ENCODE data around the gene SMG6. TPM values are rescaled to one million over a fixed set of nuclear protein-coding genes. Genes with fewer than 3 reads are reported as not detected.
"Not testable (repeated sequence)": the region's sequence is repeated elsewhere in the genome, so short reads cannot be mapped to it uniquely, and the experiment has no call there.

SMG6 gene
- total and polyA plus RNA-seq, 4 experiments from 2014 or later = 3.8 to 58.5 (median 30.6) TPM

GRCh38 chr17:2323629-2324314 is 20.2 kb upstream of the SMG6 start:
- Mint-ChIP-seq H3K27me3 (no peaks in the 10 kb centered on the region), H3K9me3 (no peaks in the 10 kb centered on the region), H3K4me3 (no peak overlapping the region), H3K27ac (peak overlapping the region in 1 of 7 donors; percentile 43), H3K36me3 (peaks cover 41 to 42% of the 10 kb centered on the region in 2 donors), H3K4me1 (peaks cover 0 to 2% (median under 1%) of the 10 kb centered on the region in 4 donors)
- CTCF ChIA-PET (ENCODE audit: partially characterized antibody) = no interaction called here
- no peak overlapping the region for H3K27ac ChIP-seq (ENCODE audit: low read depth, low read length)
- H3K27me3 ChIP-seq (ENCODE audit: insufficient read depth, low read length) = no peaks in the 10 kb centered on the region
- peaks cover 43% of the 10 kb centered on the region for H3K36me3 ChIP-seq (ENCODE audit: insufficient read depth, low read length)
- no peak for DNase-seq
- no peaks in the 10 kb centered on the region for H3K4me1 ChIP-seq (ENCODE audit: insufficient read depth, low read length)
- intact Hi-C loops (cut with micrococcal nuclease) = no loop called here
- no peak overlapping the region for H3K4me3 ChIP-seq (ENCODE audit: low read length in 2 of 2)
- H3K9me3 ChIP-seq (ENCODE audit: control insufficient read depth in 1 of 2, low read length in 2 of 2) = no peaks in the 10 kb centered on the region
- POLR2A ChIA-PET (ENCODE audit: partially characterized antibody) = no interaction called here

GRCh38 chr17:2321399-2321798 is 17.8 kb upstream of the SMG6 start:
- Histone ChIP-seq H3K36me3 (ENCODE audit: insufficient read depth, low read length) (peaks cover 35% of the 10 kb centered on the region), H3K4me1 (ENCODE audit: insufficient read depth, low read length) (no peaks in the 10 kb centered on the region), H3K4me3 (ENCODE audit: low read length in 2 of 2) (no peak overlapping the region), H3K27ac (ENCODE audit: low read depth, low read length) (no peak overlapping the region), H3K9me3 (ENCODE audit: control insufficient read depth in 1 of 2, low read length in 2 of 2) (no peaks in the 10 kb centered on the region), H3K27me3 (ENCODE audit: insufficient read depth, low read length) (no peaks in the 10 kb centered on the region)
- DNase-seq = no peak
- intact Hi-C loops (cut with micrococcal nuclease) = no loop called here
- POLR2A ChIA-PET (ENCODE audit: partially characterized antibody) = no interaction called here
- Mint-ChIP-seq H3K4me1 (peaks cover 0 to 2% (median under 1%) of the 10 kb centered on the region in 4 donors), H3K4me3 (no peak overlapping the region), H3K27ac (no peak overlapping the region), H3K9me3 (no peaks in the 10 kb centered on the region), H3K36me3 (peaks cover 35 to 40% of the 10 kb centered on the region in 2 donors), H3K27me3 (no peaks in the 10 kb centered on the region)
- CTCF ChIA-PET (ENCODE audit: partially characterized antibody) = interaction anchor here (0.7 kb wide), 1 partner anchor 61 kb away, joined by 3 read pairs; no protein-coding TSS in a partner anchor

GRCh38 chr17:2319051-2319450 is 15.5 kb upstream of the SMG6 start:
- no peaks in the 10 kb centered on the region for H3K27me3 Mint-ChIP-seq
- H3K36me3 Mint-ChIP-seq = peaks cover 20 to 22% of the 10 kb centered on the region in 2 donors
- Histone ChIP-seq H3K4me1 (ENCODE audit: insufficient read depth, low read length) (no peaks in the 10 kb centered on the region), H3K4me3 (ENCODE audit: low read length in 2 of 2) (no peak overlapping the region), H3K27ac (ENCODE audit: low read depth, low read length) (no peak overlapping the region), H3K36me3 (ENCODE audit: insufficient read depth, low read length) (peaks cover 14% of the 10 kb centered on the region), H3K9me3 (ENCODE audit: control insufficient read depth in 1 of 2, low read length in 2 of 2) (no peaks in the 10 kb centered on the region), H3K27me3 (ENCODE audit: insufficient read depth, low read length) (no peaks in the 10 kb centered on the region)
- ChIA-PET CTCF (ENCODE audit: partially characterized antibody) (no interaction called here), POLR2A (ENCODE audit: partially characterized antibody) (interaction anchor here (1.2 kb wide), 1 partner anchor 15 kb away, joined by 4 read pairs; the partner anchor contains the start of genes SMG6 and SRR)
- intact Hi-C loops (cut with micrococcal nuclease) = no loop called here
- no peak for DNase-seq
- H3K4me1 Mint-ChIP-seq = peaks cover 0 to 2% (median under 1%) of the 10 kb centered on the region in 4 donors
- H3K9me3 Mint-ChIP-seq = no peaks in the 10 kb centered on the region
- H3K27ac Mint-ChIP-seq = peak overlapping the region in 2 of 7 donors; percentile 6 to 66
- H3K4me3 Mint-ChIP-seq = no peak overlapping the region

GRCh38 chr17:2317796-2318195 is 14.2 kb upstream of the SMG6 start:
- Histone ChIP-seq H3K9me3 (ENCODE audit: control insufficient read depth in 1 of 2, low read length in 2 of 2) (no peaks in the 10 kb centered on the region), H3K27ac (ENCODE audit: low read depth, low read length) (no peak overlapping the region), H3K36me3 (ENCODE audit: insufficient read depth, low read length) (peaks cover 1% of the 10 kb centered on the region), H3K4me3 (ENCODE audit: low read length in 2 of 2) (no peak overlapping the region), H3K4me1 (ENCODE audit: insufficient read depth, low read length) (no peaks in the 10 kb centered on the region), H3K27me3 (ENCODE audit: insufficient read depth, low read length) (no peaks in the 10 kb centered on the region)
- Mint-ChIP-seq H3K4me1 (peaks cover 0 to 2% (median under 1%) of the 10 kb centered on the region in 4 donors), H3K36me3 (peaks cover 9% of the 10 kb centered on the region in 2 donors), H3K27me3 (no peaks in the 10 kb centered on the region), H3K9me3 (no peaks in the 10 kb centered on the region), H3K27ac (peak overlapping the region in 1 of 7 donors; percentile 53), H3K4me3 (no peak overlapping the region)
- ChIA-PET POLR2A (ENCODE audit: partially characterized antibody) (interaction anchor here (0.6 kb wide), 2 partner anchors 153 to 1529 kb away, joined by 3 to 4 read pairs; no protein-coding TSS in a partner anchor), CTCF (ENCODE audit: partially characterized antibody) (no interaction called here)
- no peak for DNase-seq
- intact Hi-C loops (cut with micrococcal nuclease) = no loop called here

GRCh38 chr17:2316916-2317205 is 13.3 kb upstream of the SMG6 start:
- H3K36me3 ChIP-seq (ENCODE audit: insufficient read depth, low read length); H3K9me3 ChIP-seq (ENCODE audit: control insufficient read depth in 1 of 2, low read length in 2 of 2); H3K27me3 Mint-ChIP-seq; H3K4me3 Mint-ChIP-seq; intact Hi-C loops (cut with micrococcal nuclease); H3K27ac Mint-ChIP-seq; DNase-seq; CTCF ChIA-PET (ENCODE audit: partially characterized antibody); H3K4me1 Mint-ChIP-seq; H3K27ac ChIP-seq (ENCODE audit: low read depth, low read length); H3K4me1 ChIP-seq (ENCODE audit: insufficient read depth, low read length); POLR2A ChIA-PET (ENCODE audit: partially characterized antibody); H3K36me3 Mint-ChIP-seq; H3K27me3 ChIP-seq (ENCODE audit: insufficient read depth, low read length); H3K9me3 Mint-ChIP-seq; H3K4me3 ChIP-seq (ENCODE audit: low read length in 2 of 2): not testable (repeated sequence)

GRCh38 chr17:2312736-2313135 is 9.2 kb upstream of the SMG6 start:
- Histone ChIP-seq H3K27me3 (ENCODE audit: insufficient read depth, low read length) (no peaks in the 10 kb centered on the region), H3K4me3 (ENCODE audit: low read length in 2 of 2) (no peak overlapping the region), H3K9me3 (ENCODE audit: control insufficient read depth in 1 of 2, low read length in 2 of 2) (no peaks in the 10 kb centered on the region), H3K4me1 (ENCODE audit: insufficient read depth, low read length) (no peaks in the 10 kb centered on the region), H3K36me3 (ENCODE audit: insufficient read depth, low read length) (no peaks in the 10 kb centered on the region), H3K27ac (ENCODE audit: low read depth, low read length) (no peak overlapping the region)
- DNase-seq = no peak
- Mint-ChIP-seq H3K4me3 (no peak overlapping the region), H3K9me3 (no peaks in the 10 kb centered on the region), H3K36me3 (no peaks in the 10 kb centered on the region), H3K27ac (no peak overlapping the region), H3K4me1 (peaks cover 0 to 7% (median 4%) of the 10 kb centered on the region in 4 donors), H3K27me3 (no peaks in the 10 kb centered on the region)
- CTCF ChIA-PET (ENCODE audit: partially characterized antibody) = no interaction called here
- POLR2A ChIA-PET (ENCODE audit: partially characterized antibody) = interaction anchor here (1.2 kb wide), 1 partner anchor 10 kb away, joined by 3 read pairs; no protein-coding TSS in a partner anchor
- intact Hi-C loops (cut with micrococcal nuclease) = no loop called here

GRCh38 chr17:2309338-2310154 is 6.0 kb upstream of the SMG6 start:
- H3K36me3 Mint-ChIP-seq = no peaks in the 10 kb centered on the region
- ChIA-PET CTCF (ENCODE audit: partially characterized antibody) (no interaction called here), POLR2A (ENCODE audit: partially characterized antibody) (no interaction called here)
- no peaks in the 10 kb centered on the region for H3K36me3 ChIP-seq (ENCODE audit: insufficient read depth, low read length)
- H3K27me3 ChIP-seq (ENCODE audit: insufficient read depth, low read length) = no peaks in the 10 kb centered on the region
- no peaks in the 10 kb centered on the region for H3K27me3 Mint-ChIP-seq
- no peak overlapping the region for H3K4me3 ChIP-seq (ENCODE audit: low read length in 2 of 2)
- peak overlapping the region in 2 of 7 donors; percentile 2 to 69 for H3K27ac Mint-ChIP-seq
- no peaks in the 10 kb centered on the region for H3K9me3 ChIP-seq (ENCODE audit: control insufficient read depth in 1 of 2, low read length in 2 of 2)
- H3K4me3 Mint-ChIP-seq = no peak overlapping the region
- no peak for DNase-seq
- intact Hi-C loops (cut with micrococcal nuclease) = no loop called here
- H3K9me3 Mint-ChIP-seq = no peaks in the 10 kb centered on the region
- no peak overlapping the region for H3K27ac ChIP-seq (ENCODE audit: low read depth, low read length)
- H3K4me1 ChIP-seq (ENCODE audit: insufficient read depth, low read length) = peaks cover 1% of the 10 kb centered on the region
- peaks cover 7 to 25% (median 16%) of the 10 kb centered on the region in 4 donors for H3K4me1 Mint-ChIP-seq

Data from CD4-positive, alpha-beta memory T cell (primary cell).